Kidney epithelial cell (primary cell): Measurements from ENCODE around the gene PA2G4. TPM values are rescaled to one million over a fixed set of nuclear protein-coding genes. Genes with fewer than 3 reads are reported as not detected.

ENCODE experiments used
- DNase-seq: peaks from one replicate; pipeline ENCODE4 v3.0.0-alpha.2; 2010; ENCODE audit warnings: low read depth
- H3K27me3 ChIP-seq: 2 replicates; pipeline ENCODE4 v1.6.0; 2011; ENCODE audit warnings: low read length; ENCODE audit not compliant: control insufficient read depth, insufficient read depth
- H3K36me3 ChIP-seq: 2 replicates; pipeline ENCODE4 v1.5.1; 2011; ENCODE audit warnings: low read length; ENCODE audit not compliant: control insufficient read depth, insufficient read depth
- H3K4me3 ChIP-seq: 2 replicates; pipeline ENCODE4 v1.5.1; 2011; ENCODE audit warnings: low read depth, mild to moderate bottlenecking, control low read depth, low read length
- total RNA-seq: library from RNA; depleted of rRNA; stranded (reverse); fragments of >200 nt; gene quantifications from 2 replicates; pipeline ENCODE4 v1.2.3, GENCODE V29; 2015
- TF ChIP-seq, protein P1 (sequence below): IDR thresholded peaks from 2 replicates; pipeline ENCODE4 v1.5.1; 2011; ENCODE audit warnings: mild to moderate bottlenecking, moderate library complexity, low read length, control low read depth, inconsistent platforms; ENCODE audit not compliant: insufficient read depth, poor library complexity, severe bottlenecking

The PA2G4 gene
- total RNA-seq, 1 donor from 2014 or later: 179 TPM

GRCh38 chr12:56162468-56163290 is 58.3 kb downstream of the PA2G4 start:
- no peak for DNase-seq
- Histone ChIP-seq H3K27me3 (no peaks in the 10 kb centered on the region), H3K36me3 (peaks cover 6% of the 10 kb centered on the region), H3K4me3 (no peak overlapping the region)
- TF ChIP-seq, protein P1, sequence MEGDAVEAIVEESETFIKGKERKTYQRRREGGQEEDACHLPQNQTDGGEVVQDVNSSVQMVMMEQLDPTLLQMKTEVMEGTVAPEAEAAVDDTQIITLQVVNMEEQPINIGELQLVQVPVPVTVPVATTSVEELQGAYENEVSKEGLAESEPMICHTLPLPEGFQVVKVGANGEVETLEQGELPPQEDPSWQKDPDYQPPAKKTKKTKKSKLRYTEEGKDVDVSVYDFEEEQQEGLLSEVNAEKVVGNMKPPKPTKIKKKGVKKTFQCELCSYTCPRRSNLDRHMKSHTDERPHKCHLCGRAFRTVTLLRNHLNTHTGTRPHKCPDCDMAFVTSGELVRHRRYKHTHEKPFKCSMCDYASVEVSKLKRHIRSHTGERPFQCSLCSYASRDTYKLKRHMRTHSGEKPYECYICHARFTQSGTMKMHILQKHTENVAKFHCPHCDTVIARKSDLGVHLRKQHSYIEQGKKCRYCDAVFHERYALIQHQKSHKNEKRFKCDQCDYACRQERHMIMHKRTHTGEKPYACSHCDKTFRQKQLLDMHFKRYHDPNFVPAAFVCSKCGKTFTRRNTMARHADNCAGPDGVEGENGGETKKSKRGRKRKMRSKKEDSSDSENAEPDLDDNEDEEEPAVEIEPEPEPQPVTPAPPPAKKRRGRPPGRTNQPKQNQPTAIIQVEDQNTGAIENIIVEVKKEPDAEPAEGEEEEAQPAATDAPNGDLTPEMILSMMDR: no peak

Other genes with a start within 250 kb of the PA2G4 start
- gene PYM1, start 176.7 kb upstream of the PA2G4 start, total RNA-seq: 43.5 and 47.6 TPM in 2 replicates
- 59.4 and 60.9 TPM in 2 replicates for gene DGKA, start 173.4 kb upstream of the PA2G4 start, total RNA-seq
- 0.96 and 1.1 TPM in 2 replicates for gene PMEL, start 138.5 kb upstream of the PA2G4 start, total RNA-seq
- gene CDK2, start 137.7 kb upstream of the PA2G4 start, total RNA-seq: 21.4 and 23.2 TPM in 2 replicates
- gene RAB5B, start 130.5 kb upstream of the PA2G4 start, total RNA-seq: 78.2 and 81.0 TPM in 2 replicates
- 12.0 and 18.0 TPM in 2 replicates for gene SUOX, start 107.3 kb upstream of the PA2G4 start, total RNA-seq
- 5.7 and 5.8 TPM in 2 replicates for gene IKZF4, start 83.5 kb upstream of the PA2G4 start, total RNA-seq
- 1,382 and 1,633 TPM in 2 replicates for gene RPS26, start 62.6 kb upstream of the PA2G4 start, total RNA-seq
- 12.3 and 17.3 TPM in 2 replicates for gene ERBB3, start 24.4 kb upstream of the PA2G4 start, total RNA-seq
- 2,735 and 3,237 TPM in 2 replicates for gene RPL41, start 12.1 kb downstream of the PA2G4 start, total RNA-seq
- 3.0 and 4.7 TPM in 2 replicates for gene ZC3H10, start 13.7 kb downstream of the PA2G4 start, total RNA-seq
- 213 and 309 TPM in 2 replicates for gene ESYT1, start 23.7 kb downstream of the PA2G4 start, total RNA-seq
- 95.2 and 107 TPM in 2 replicates for gene MYL6B, start 48.0 kb downstream of the PA2G4 start, total RNA-seq
- gene MYL6, start 53.8 kb downstream of the PA2G4 start, total RNA-seq: 1,283 and 1,365 TPM in 2 replicates
- gene SMARCC2, start 84.9 kb downstream of the PA2G4 start, total RNA-seq: 33.7 and 40.5 TPM in 2 replicates
- gene RNF41, start 117.4 kb downstream of the PA2G4 start, total RNA-seq: 77.4 and 94.0 TPM in 2 replicates
- 38.9 and 47.6 TPM in 2 replicates for gene NABP2, start 119.8 kb downstream of the PA2G4 start, total RNA-seq
- 0.08 TPM in 1 of 2 replicates, not detected in the other for gene SLC39A5, start 125.5 kb downstream of the PA2G4 start, total RNA-seq
- 38.8 and 45.2 TPM in 2 replicates for gene ANKRD52, start 153.8 kb downstream of the PA2G4 start, total RNA-seq
- 13.7 and 14.6 TPM in 2 replicates for gene COQ10A, start 162.4 kb downstream of the PA2G4 start, total RNA-seq
- gene CS, start 195.8 kb downstream of the PA2G4 start, total RNA-seq: 126 and 143 TPM in 2 replicates
- gene CNPY2, start 211.4 kb downstream of the PA2G4 start, total RNA-seq: 134 and 150 TPM in 2 replicates
- gene PAN2, start 229.4 kb downstream of the PA2G4 start, total RNA-seq: 21.6 and 33.4 TPM in 2 replicates
- gene IL23A, start 234.3 kb downstream of the PA2G4 start, total RNA-seq: 30.9 and 33.6 TPM in 2 replicates